Upper lobe of right lung (tissue), 1 donor: ENCODE results near the gene MITF. TPM values are rescaled to one million over a fixed set of nuclear protein-coding genes. Genes with fewer than 3 reads are reported as not detected.

Source experiments
- ATAC-seq: fragments of 200-7000 bp; cut with Tn5 transposase; one replicate; pipeline ENCODE4 v1.9.1; 2020; ENCODE audit warnings: mild to moderate bottlenecking, moderate library complexity
- DNase-seq: peaks from one replicate; pipeline ENCODE4 v3.0.0-alpha.2; 2020
- H3K27ac ChIP-seq: fragments of 200-600 bp; one replicate; pipeline ENCODE4 v1.8.0; 2022
- H3K27me3 ChIP-seq: fragments of 200-600 bp; one replicate; pipeline ENCODE4 v1.8.0; 2022; ENCODE audit warnings: mild to moderate bottlenecking
- H3K36me3 ChIP-seq: fragments of 200-600 bp; one replicate; pipeline ENCODE4 v1.8.0; 2022
- H3K4me1 ChIP-seq: fragments of 200-600 bp; one replicate; pipeline ENCODE4 v1.8.0; 2022
- H3K4me3 ChIP-seq: fragments of 200-600 bp; one replicate; pipeline ENCODE4 v1.8.0; 2022; ENCODE audit warnings: mild to moderate bottlenecking
- H3K9me3 ChIP-seq: fragments of 200-600 bp; one replicate; pipeline ENCODE4 v1.8.0; 2022
- CTCF ChIP-seq: fragments of 200-600 bp; IDR thresholded peaks from one replicate; pipeline ENCODE4 v1.8.0; 2022; ENCODE audit warnings: antibody characterized with exemption
- intact Hi-C: fragments of 100-400 bp; cut with DNase I; formaldehyde crosslinking; loops from one replicate; pipeline ENCODE4 v1.11.0; 2022
- total RNA-seq: library from RNA; stranded (reverse); fragmentation: NEBNext Ultra II Directional; extraction: Animal tissue kit (Norgen Biotek cat#: 25700); gene quantifications from one replicate; pipeline ENCODE4 v1.2.1, GENCODE V29; 2021
- donor health status: DM: no; HTN: yes; CAD: no; lungs with severe emphysema.

Gene MITF
- total RNA-seq, 1 donor from 2014 or later: 29.5 TPM

- TF ChIP-seq CTCF: no peak
- H3K4me1 ChIP-seq: no peaks in the 10 kb centered on the region
- ATAC-seq: no peak
- H3K27ac ChIP-seq: no peak overlapping the region
- H3K4me3 ChIP-seq: no peak overlapping the region
- no peaks in the 10 kb centered on the region for H3K36me3 ChIP-seq
- no peaks in the 10 kb centered on the region for H3K27me3 ChIP-seq
- H3K9me3 ChIP-seq: no peaks in the 10 kb centered on the region
- no peak for DNase-seq
- intact Hi-C loops: no loop called here
These were observed 258.5 kb downstream of the MITF start for GRCh38 chr3:69997631-69998307.

DNA sequence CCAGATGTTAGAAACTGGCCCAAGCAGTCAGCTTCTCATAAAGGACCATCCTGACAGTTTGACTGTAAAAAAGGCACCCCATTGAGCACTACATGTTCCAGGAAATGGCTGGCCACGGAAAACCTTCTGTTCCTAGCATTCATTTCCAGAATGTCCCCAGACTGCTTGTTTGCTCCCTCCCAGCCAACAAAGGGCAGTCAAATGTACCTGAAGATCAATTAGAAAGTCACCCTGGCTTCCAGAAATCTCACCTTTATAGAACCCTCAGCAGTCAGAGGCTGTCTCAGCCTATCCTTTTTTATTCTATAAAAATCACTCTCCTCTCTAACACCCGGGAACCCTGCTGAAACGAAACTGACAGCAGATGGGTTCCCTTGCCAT lies 259.5 kb downstream of the MITF start:
- Histone ChIP-seq H3K36me3 (no peaks in the 10 kb centered on the region), H3K27ac (peak overlapping the region; percentile 34), H3K4me1 (no peaks in the 10 kb centered on the region), H3K9me3 (no peaks in the 10 kb centered on the region), H3K27me3 (no peaks in the 10 kb centered on the region), H3K4me3 (peak overlapping the region; percentile 25)
- no peak for TF ChIP-seq CTCF
- intact Hi-C loops: no loop called here
- DNase-seq (no peak), ATAC-seq (no peak)

DNA sequence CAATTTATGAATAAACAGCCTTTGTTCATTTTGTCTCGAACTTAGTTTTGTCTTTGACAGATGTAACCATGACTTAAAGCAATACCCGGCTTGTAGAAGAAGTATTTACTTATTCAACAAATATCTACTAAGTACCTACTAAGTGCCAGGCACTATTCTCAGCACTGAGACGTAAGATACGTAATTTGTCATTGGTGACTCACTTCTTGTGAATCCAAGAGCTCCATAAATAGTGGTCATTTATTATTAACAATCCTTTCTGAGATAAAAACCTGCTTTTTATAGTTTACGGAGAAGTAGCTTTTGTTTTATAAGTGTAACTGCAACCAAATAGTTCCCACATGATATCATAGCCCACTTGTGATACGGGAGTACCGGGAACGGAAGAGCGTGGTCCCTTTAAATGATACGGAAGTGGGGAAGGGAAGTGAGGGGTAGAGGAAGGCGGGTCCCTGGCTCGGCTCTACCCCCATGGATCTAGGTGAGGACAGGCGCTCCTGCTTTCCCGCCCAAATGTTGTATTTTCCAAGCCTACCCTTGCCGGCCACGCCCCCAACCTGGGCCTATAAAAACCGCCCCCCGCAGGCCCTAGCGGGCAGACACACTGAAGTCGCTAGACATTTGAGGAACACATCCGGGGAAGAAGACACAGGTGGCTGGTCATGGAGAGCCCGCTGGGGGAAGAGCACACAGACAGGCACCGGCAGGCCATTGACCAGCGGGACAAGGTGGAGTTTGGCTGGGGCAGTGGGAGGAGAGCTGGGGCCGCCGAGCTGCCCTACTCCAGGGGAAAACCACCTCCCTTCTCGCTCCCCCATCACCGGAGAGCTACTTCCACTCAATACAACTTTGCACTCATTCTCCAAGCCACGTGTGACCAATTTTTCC lies 260.1 kb downstream of the MITF start, which contains the start of gene SAMMSON:
TSS of gene SAMMSON (plus strand) at position 594 of the 888 bp plus-strand sequence.
- Histone ChIP-seq H3K4me3 (peak within 1 kb of the TSS; percentile 25), H3K27ac (peak within 1 kb of the TSS; percentile 34), H3K4me1 (no peaks in the 10 kb centered on the region), H3K9me3 (no peaks in the 10 kb centered on the region), H3K36me3 (no peaks in the 10 kb centered on the region), H3K27me3 (no peaks in the 10 kb centered on the region)
- no peak for DNase-seq
- peak; percentile 33 for ATAC-seq
- intact Hi-C loops: no loop called here
- no peak for TF ChIP-seq CTCF

GRCh38 chr3:70000028-70000410 lies 260.8 kb downstream of the MITF start:
- Histone ChIP-seq H3K27ac (no peak overlapping the region), H3K4me3 (no peak overlapping the region), H3K4me1 (no peaks in the 10 kb centered on the region), H3K27me3 (no peaks in the 10 kb centered on the region), H3K36me3 (no peaks in the 10 kb centered on the region), H3K9me3 (no peaks in the 10 kb centered on the region)
- intact Hi-C loops: no loop called here
- DNase-seq (no peak), ATAC-seq (no peak)
- TF ChIP-seq CTCF: no peak

GRCh38 chr3:70000563-70001081 lies 261.4 kb downstream of the MITF start:
- Histone ChIP-seq H3K27me3 (no peaks in the 10 kb centered on the region), H3K27ac (no peak overlapping the region), H3K4me1 (no peaks in the 10 kb centered on the region), H3K36me3 (no peaks in the 10 kb centered on the region), H3K9me3 (no peaks in the 10 kb centered on the region), H3K4me3 (no peak overlapping the region)
- no peak for TF ChIP-seq CTCF
- ATAC-seq: no peak
- intact Hi-C loops: no loop called here
- no peak for DNase-seq
